ENCODE results near the gene ZNF488.

DNA sequence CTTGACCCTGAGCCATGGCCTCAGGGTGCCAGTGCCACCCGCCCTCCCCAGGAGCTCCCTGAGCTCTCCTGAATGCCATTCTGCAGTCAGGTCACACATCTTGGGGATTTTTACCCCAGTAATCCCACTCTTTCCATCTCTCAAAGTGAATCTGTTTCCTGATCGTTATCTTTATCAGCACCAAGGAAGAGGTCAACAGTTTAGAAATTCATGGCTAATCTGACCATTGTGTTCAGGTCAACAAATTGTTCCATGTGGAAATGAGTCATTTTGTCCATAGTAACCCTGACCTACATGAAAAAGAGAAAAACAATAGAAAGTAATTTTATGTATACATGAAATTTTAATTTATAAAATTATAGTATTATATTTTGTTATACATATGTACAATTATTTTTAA, 28.8 kb upstream of the ZNF488 start:
- TF ChIP-seq TAF1 (IDR thresholded peaks at IDR 0.05; ENCODE audit: borderline replicate concordance, insufficient read depth, low read length) = no peak
- TF ChIP-seq, protein P1, sequence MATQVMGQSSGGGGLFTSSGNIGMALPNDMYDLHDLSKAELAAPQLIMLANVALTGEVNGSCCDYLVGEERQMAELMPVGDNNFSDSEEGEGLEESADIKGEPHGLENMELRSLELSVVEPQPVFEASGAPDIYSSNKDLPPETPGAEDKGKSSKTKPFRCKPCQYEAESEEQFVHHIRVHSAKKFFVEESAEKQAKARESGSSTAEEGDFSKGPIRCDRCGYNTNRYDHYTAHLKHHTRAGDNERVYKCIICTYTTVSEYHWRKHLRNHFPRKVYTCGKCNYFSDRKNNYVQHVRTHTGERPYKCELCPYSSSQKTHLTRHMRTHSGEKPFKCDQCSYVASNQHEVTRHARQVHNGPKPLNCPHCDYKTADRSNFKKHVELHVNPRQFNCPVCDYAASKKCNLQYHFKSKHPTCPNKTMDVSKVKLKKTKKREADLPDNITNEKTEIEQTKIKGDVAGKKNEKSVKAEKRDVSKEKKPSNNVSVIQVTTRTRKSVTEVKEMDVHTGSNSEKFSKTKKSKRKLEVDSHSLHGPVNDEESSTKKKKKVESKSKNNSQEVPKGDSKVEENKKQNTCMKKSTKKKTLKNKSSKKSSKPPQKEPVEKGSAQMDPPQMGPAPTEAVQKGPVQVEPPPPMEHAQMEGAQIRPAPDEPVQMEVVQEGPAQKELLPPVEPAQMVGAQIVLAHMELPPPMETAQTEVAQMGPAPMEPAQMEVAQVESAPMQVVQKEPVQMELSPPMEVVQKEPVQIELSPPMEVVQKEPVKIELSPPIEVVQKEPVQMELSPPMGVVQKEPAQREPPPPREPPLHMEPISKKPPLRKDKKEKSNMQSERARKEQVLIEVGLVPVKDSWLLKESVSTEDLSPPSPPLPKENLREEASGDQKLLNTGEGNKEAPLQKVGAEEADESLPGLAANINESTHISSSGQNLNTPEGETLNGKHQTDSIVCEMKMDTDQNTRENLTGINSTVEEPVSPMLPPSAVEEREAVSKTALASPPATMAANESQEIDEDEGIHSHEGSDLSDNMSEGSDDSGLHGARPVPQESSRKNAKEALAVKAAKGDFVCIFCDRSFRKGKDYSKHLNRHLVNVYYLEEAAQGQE (IDR thresholded peaks at IDR 0.05; ENCODE audit: insufficient read depth in 1 of 2, low read depth in 2 of 2, low read length in 2 of 2) = no peak
- TF ChIP-seq FOXP2 (optimal IDR thresholded peaks at IDR 0.05; ENCODE audit: borderline replicate concordance, extremely low read depth, extremely low read length, insufficient read depth) = no peak
